Globus pallidus (tissue), 1 donor: ENCODE measurements around the gene IDH3G.
A peak's percentile ranks its signal among the peaks of the same experiment; 100 is the strongest.

ENCODE experiments used
- DNase-seq: peaks from one replicate; pipeline ENCODE4 v3.0.0-alpha.2; 2015; ENCODE audit warnings: low spot score

IDH3G gene

DNA sequence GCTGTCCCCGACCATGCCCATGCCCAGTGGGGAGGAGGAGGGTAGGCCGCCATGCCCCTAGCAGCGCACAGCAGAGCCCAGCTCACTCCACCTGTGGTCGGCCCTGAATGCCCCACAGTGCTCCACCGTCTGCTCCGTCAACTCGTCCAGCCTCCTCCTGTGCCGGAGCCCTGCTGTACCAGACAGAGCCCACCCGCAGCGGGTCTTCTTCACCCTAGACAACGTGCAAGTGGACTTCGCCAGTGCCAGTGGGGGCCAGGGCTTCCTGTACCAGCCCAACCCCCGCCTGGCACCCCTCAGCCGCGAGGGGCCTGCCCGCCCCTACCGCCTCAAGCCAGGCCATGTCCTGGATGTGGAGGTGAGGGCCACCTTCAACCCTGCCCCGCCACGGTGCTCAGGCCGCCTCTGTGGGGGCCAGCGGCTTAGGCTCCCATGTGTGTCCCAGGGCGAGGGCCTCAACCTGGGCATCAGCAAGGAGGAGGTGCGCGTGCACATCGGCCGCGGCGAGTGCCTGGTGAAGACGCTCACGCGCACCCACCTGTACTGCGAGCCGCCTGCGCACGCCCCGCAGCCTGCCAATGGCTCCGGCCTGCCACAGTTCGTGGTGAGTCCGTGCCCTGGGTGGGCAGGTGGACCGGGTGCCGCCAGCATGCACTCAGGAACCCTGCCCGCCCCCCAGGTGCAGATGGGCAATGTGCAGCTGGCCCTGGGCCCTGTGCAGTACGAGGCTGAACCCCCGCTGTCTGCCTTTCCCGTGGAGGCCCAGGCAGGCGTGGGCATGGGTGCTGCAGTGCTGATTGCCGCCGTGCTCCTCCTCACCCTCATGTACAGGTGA lies 20.2 kb downstream of the IDH3G start:
- no peak for DNase-seq

DNA sequence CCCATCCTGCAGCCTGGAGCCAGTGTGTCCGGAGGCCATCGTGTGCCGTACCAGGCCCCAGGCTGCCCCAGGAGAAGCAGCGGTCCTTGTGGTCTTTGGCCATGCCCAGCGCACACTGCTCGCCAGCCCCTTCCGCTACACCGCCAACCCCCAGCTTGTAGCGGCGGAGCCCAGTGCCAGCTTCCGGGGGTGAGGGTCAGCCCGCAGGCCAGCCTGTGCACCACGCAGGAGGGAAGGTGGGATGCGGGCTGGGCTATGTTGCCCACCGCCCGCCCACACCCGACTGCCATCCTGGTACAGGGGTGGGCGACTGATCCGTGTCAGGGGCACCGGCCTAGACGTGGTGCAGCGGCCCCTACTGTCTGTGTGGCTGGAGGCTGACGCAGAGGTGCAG lies 21.0 kb downstream of the IDH3G start:
- no peak for DNase-seq

DNA sequence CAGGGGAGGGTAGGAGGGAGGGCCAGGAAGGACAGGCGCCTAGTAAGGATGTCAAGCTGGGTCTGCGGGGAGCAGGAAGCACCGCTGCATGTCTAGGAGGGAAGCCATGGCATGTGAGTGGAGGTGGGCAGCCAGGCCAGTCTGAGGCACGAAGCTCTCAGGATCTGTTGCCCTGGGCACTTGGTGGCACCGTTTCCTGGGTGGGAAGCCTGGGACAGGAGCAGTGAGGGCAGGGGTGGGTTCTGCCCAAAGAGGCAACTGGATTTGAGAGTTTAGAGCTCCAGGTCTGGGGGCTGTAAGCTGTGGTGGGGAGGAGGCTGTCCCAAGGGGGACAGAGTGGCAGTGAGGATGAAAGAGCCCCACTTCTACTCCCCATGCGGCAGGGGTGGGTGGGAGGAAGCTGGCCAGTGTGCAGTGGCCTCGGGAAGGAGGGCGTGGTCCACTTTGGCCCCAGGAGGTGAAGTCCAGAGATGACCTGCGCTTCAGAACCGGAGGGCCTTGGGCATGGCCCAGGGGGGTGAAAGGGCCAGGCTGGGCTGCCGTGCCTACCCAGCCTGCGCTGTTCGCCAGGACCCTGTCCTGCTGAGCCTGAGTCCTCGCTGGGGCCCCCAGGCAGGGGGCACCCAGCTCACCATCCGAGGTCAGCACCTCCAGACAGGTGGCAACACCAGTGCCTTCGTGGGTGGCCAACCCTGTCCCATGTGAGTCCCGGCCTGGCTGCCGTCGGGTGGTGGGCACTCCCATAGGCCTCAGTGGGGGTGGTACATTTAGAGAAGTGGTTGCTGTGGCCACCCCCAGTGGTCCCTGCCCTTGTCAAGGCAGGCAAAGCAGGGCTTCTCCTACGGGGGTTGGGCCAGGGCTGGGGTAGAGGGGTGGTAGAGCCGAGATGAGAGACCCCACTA lies 21.6 kb downstream of the IDH3G start:
- DNase-seq: no peak

DNA sequence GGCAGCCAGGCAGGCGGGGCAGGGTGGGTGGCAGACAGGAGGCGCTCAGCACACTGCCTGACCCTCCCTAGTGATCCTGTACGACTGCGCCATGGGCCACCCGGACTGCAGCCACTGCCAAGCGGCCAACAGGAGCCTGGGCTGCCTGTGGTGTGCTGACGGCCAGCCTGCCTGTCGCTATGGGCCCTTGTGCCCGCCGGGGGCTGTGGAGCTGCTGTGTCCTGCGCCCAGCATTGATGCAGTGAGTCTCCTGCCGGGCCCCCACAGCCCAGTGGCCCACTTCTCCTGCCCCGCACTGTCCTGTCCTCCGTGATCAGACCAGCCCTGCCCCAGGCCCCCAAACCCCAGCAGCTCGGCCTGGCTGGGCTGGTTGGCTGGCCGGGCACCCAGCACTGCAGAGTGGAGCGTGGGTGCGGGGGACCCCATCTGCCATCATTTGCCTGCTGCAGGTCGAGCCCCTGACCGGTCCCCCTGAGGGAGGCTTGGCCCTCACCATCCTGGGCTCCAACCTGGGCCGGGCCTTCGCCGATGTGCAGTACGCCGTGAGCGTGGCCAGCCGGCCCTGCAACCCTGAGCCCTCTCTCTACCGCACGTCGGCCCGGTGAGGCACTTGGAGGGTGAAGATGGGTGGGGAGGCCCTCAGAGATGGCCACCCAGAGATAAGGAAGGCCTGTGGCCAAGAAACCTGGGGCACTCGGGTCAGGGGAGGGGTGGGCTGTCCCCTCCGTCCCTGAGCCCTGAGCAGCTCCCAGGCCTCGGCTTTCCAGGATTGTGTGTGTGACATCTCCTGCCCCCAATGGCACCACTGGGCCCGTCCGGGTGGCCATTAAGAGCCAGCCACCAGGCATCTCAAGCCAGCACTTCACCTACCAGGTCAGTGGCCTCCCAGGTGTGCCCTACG lies 22.5 kb downstream of the IDH3G start:
- DNase-seq: no peak

DNA sequence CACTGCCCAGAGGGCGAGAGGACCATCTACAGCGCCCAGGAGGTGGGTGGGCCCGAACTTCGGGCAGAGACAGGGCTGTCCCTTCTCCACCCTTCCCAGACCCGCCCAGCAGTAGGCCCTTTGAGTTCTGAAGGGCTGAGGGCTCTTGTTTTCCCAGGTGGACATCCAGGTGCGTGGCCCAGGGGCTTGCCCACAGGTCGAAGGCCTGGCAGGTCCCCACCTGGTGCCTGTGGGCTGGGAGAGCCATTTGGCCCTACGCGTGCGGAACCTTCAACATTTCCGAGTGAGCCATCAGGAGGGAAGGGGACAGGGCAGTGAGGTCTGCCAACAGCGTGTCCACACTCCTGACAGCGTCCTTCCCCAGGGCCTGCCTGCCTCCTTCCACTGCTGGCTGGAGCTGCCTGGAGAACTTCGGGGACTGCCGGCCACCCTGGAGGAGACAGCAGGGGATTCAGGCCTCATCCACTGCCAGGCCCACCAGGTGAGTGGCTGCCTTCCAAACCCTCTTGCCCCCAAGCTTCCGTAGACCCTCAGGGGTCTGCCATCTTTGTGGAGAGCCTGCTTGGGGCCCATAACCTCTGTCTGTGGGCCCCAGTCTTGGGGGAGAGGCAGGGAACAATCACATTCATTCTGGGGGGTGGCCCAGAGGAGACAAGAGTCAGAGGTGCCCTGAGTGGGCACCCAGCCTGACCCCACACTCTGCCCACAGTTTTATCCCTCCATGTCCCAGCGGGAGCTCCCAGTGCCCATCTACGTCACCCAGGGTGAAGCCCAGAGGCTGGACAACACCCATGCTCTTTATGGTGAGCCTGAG lies 23.4 kb downstream of the IDH3G start:
- no peak for DNase-seq

DNA sequence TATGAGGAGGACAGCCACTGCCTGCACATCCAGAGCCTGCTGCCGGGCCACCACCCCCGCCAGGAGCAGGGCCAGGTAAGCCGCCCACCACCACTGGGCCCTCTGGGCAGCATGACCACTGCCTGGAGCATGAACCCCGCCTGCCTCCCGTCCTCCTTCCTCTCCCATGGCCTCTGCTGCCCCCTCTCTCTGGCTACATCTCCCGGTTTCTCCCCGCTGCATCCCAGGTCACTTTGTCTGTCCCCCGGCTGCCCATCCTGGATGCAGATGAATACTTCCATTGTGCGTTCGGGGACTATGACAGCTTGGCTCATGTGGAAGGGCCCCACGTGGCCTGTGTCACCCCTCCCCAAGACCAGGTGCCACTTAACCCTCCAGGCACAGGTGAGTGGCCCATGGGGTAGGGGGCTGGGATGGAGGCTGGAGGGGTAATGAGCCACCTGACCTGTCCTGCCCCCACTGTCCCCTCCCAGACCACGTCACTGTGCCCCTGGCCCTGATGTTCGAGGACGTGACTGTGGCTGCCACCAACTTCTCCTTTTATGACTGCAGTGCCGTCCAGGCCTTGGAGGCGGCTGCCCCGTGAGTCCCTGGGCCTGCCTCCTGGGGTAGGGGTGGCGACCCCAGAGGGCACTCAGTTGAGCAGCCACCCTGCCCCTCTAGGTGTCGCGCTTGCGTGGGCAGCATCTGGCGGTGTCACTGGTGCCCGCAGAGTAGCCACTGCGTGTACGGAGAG lies 24.1 kb downstream of the IDH3G start:
- DNase-seq: peak; percentile 47

DNA sequence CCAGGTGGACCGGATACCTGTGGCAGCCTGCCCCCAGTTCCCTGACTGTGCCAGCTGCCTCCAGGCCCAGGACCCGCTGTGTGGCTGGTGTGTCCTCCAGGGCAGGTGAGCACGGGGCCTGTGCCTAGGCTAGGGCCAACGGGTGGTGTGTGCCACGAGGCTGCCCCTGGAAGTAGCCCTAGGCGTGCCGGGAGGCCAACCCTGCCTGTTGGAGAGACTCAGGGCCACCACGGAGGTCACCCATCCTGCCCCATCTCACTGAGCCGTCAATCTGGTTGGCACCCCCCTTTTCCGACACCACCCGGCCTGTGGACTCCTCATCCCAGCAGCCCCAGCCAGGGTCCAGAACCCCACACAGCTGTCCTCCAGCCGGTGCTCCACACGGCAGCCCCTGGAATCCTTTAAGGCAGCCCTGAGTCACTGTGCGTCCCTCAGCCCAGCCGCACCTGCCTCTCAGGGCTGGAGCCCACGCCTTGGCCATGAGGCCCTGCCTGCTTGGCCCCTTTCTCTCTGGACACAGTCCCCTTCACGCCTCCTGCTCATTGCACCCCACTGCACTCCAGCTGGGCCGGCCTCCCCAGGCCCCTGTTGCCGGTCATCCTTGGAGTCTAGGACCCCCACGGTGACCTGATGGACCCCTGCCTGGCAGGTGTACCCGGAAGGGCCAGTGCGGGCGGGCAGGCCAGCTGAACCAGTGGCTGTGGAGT lies 24.9 kb downstream of the IDH3G start:
- DNase-seq: no peak

DNA sequence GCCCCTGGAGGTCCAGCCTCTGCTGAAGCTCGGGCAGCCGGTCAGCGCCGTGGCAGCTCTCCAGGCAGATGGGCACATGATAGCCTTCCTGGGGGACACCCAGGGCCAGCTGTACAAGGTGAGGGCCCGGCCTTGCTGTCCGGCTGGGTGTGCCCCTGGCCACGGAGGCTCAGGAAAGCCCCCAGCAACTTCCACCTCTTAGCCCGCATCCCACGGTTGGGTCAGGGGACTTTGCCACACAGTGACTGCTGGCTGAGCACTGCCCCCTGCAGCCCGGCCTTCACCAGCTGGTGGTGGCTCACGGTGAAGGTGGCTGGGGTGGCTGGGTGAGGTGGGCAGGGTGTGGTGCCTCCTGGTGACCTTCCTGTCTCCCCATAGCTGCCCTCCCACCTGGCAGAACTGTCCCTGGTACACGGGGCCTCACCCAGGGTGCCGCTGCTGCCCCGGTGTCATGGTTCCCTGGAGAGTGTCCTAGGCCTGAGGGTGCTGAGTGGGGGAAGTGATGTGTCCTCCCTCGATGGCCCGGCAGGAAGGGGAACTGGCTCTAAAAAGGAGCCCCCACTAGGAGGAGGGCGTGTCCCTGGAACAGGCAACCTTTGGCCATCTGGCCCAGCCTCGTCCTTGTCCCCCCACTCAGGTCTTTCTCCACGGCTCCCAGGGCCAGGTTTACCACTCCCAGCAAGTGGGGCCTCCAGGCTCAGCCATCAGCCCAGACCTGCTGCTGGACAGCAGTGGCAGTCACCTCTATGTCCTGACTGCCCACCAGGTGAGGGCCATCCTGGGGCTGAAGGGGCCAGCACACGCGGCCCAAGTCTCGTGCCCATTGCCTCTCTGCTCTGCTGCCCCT lies 25.6 kb downstream of the IDH3G start:
- no peak for DNase-seq

DNA sequence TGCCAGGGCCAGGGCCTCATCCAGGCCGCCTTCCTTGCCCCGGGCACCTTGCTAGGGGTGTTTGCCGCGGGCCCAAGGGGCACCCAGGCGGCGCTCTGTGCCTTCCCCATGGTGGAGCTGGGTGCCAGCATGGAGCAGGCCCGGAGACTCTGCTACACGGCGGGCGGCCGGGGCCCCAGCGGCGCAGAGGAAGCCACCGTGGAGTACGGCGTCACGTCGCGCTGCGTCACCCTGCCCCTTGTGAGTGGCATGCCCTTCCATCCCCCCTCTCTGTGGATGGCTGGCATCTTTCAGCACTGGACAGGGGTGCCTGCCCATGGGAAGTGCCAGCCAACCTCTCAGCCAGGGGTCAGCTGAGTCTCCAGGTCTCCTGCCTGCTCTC lies 26.5 kb downstream of the IDH3G start:
- no peak for DNase-seq

DNA sequence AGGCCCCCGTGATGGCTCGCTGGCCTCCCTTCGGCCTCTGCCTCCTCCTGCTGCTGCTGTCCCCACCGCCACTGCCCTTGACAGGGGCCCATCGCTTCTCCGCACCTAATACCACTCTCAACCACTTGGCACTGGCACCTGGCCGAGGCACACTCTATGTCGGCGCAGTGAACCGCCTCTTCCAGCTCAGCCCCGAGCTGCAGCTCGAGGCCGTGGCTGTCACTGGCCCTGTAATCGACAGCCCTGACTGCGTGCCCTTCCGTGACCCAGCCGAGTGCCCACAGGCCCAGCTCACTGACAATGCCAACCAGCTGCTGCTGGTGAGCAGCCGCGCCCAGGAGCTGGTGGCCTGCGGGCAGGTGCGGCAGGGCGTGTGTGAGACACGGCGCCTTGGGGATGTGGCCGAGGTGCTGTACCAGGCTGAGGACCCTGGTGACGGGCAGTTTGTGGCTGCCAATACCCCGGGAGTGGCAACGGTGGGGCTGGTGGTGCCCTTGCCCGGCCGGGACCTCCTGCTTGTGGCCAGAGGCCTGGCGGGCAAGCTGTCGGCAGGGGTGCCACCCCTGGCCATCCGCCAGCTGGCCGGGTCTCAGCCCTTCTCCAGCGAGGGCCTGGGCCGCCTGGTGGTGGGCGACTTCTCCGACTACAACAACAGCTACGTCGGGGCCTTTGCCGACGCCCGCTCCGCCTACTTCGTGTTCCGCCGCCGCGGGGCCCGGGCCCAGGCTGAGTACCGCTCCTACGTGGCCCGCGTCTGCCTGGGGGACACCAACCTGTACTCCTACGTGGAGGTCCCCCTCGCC lies 27.1 kb downstream of the IDH3G start:
- no peak for DNase-seq

DNA sequence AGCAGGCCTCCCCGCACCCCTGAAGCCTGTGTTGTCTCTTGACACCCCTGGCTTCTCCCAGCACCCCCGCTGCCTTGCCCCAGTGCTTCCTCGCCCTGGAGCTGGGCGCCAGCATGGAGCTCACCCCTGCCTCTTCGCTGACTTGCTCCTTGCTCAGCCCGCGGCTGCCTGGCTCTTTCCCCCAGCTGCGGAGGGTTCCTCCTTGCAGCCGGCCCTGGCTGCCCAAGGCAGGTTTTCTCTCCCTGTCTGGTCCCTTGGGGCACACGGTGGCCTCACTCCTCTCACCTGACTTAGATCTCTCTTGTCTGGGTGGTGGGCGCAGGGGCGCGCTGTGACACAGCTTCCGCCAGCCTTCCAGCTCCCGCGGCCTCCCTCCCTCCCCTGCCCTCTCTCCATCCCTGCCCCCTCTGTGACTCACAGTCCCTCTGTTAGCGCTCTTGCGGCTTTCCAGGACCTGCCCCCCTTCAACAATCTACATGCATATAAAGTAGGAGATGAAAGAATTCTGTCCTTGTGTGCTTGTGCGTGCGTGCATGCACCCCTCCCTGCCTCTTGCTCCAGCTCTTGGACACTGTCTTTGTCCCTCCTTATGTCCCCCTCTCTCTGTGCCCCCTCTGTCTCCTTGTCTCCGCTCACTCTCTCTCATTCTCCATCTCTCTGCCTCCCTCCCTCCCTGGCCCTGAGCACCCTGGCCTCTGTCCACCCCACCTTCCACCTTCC lies 27.9 kb downstream of the IDH3G start:
- peak; percentile 78 for DNase-seq

DNA sequence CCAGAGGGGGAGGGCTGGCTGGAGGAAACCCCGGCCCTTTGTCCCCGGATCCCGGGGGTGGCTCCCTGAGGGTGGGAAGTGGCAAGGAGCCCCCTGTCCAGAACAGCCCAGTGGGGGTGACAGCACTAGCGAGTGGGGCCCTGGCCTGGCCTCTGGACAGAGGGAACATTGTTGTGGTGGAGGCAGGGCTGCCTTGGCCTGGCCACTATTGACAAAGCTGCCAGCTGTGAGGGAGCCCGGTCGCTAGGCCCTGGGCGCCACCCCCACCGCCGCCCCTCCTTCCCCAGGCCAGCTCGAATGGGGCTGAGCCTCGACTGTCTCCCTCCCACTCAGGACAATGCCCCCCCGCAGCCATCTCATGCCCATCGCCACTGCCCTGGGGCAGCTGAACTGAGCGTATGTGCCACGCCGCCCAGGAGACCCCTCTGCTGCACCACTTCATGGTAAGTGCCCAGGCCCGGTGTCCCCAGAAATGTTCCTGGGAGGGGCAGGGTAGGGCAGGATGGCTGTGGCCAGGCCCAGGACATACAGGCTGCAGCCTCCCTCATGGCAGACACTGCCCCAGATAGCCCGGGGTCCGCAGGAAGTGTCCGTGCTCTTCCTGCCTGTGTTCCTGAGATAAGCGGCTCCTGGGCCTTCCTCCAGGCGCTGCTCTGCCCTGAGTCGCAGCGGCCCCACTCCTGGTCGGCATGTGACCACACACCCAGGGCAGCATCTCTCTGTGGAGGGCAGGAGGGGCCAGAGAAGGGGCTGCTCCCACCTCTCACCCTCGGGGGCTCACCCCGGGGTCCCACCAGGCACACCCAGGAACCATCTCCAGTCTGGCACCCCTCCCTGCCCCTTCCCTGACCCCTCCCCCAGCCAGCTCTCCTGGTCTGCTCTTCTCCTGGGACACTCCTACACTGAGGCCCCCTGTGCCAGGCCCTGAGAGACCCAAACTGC lies 28.8 kb downstream of the IDH3G start:
- peak; percentile 96 for DNase-seq

DNA sequence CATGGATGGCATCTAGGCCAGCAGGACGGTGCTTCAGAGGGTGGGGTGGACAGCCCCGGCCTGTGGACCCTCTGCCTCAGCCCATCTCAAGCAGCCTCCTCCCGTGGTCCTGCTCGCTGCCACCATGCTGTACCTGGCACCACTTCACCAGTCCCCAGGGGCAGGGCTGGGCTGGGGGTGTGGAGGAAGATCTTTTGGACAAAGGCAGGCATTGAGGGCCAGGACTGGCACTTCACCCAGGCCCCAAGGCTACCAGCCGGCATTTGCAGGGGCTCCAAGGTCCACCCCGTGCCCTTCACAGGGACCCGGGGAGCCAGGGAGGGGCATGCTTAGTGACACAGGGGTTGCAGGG lies 29.4 kb downstream of the IDH3G start:
- DNase-seq: no peak

DNA sequence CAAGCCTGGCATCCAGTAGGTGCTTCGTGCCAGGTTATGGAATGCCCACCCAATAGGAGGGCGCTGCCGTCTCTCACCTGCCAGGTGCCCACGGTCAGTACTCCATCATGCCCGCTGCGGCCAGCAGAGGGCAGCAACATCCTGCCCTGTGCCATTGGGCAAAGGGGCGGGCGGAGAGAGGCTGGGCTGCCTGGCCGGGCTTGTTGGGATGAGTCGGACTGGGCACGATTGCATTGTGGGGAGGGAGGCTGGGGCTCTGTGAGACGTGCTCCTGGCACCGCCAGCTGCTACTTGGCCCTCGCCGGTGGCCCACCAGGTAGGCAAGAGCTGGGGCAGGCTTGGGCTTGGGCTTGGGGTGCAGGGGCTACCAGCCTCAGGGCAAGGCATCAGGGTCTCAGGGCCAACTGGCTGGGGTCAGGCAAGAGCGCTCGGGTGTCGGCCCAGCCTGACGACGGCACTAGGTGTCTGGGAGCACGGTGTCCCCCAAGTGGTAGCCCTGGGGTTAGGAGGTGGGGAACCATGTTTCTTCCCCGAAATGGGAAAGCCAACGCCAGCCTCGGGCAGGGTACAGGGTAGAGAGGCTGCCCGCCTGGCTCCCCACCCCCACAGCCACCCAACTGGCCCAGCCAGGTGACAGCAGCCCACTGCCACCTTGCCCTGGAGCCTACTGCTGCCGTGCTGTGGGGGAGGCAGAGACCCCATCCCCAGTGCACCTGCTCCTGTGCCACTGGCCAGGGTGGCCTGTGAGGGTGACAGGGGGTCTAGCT lies 30.0 kb downstream of the IDH3G start, which contains the start of gene PLXNB3:
PLXNB3 (plus strand) TSS at position 261 of the 767 bp plus-strand sequence. CDS start 1,287 bp downstream, outside the sequence.
- DNase-seq: peak; percentile 87

DNA sequence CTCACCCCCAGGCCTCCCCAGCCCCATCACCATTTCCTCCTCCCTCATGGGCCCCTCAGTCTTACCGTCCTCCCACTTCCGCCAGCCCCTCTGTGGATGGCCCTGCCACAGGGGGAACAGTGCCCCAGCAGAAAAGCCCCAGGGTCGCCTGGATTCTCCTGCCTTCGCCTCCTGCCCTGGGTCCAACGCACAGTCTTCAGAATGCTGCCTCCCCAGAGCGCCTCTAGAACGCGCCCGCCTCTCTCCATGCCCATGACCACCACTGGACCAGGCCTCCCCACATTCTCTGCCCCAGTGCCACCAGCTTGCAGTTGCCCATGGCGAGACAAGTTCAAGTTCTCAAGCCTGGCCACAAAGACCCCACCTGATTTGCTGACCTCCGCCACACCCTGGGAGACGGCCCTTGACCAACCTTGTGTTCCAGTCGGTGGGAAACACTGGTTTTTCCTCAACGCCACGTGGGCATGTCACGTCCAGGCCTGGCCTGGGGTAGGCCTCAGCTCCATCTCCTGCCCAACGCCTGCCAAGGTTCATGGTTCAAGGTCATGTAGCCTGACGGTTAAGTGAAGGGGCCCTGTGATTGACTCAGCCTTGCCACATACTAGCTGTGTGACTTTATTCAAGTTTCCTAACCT lies 30.8 kb downstream of the IDH3G start:
- DNase-seq: no peak
